ENCODE measurements around the gene NPC2. TPM values are rescaled to one million over a fixed set of nuclear protein-coding genes. Genes with fewer than 3 reads are reported as not detected.

Gene NPC2
- total RNA-seq (2022): 242 and 291 TPM in 2 replicates
- Bru-seq, nascent RNA: percentile 80 among the genes with signal in this experiment
- BruChase-seq, experiment 1, labeled RNA remaining after a 2-hour chase: percentile 78 among the genes with signal in this experiment
- BruChase-seq, experiment 2, labeled RNA remaining after a 6-hour chase: percentile 87 among the genes with signal in this experiment
- long read RNA-seq, transcript NPC2-207 (5 exons, 1,035 nt): major isoform, 305 of 313 reads
- long read RNA-seq, partial matches to known transcripts: 2 of 313 reads
- long read RNA-seq, other reads (novel, unspliced or antisense): 5 of 313 reads

DNA sequence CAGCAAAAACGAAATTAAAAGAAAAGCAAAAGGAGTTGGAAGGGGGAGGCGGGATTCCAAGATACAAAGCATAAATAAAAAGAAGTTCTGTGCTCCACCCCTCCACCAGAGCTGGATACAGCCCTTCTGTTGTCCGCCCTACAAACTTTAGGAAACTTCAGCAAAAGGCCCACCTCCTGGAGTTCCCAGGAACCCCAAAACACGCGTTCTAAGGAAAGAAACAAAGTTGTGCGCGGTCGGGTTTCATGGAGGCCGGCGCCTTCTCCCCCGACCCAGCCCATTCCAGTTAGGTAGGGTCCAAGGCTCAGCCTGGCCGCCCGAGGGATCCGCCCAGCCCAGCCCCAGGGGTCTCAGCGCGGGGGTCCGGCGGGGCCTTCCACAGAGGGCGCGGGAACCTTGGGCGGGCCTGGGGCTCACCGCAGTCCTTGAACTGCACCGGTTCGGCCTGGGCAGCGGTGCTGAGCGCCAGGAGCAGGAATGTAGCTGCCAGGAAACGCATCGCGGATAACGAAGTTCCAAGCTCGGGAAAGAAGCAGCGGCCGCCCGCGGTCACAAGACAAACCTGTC lies at the start of gene NPC2:
NPC2 (minus strand) TSS at position 530 of the 567 bp plus-strand sequence; CDS start at position 499, 31 bp downstream.
- Mint-ChIP-seq H3K27me3 (ENCODE audit: insufficient read depth, unreplicated experiment) (no peaks in the 10 kb centered on the region), H3K4me3 (ENCODE audit: unreplicated experiment) (no peak within 1 kb of the TSS), H3K4me1 (ENCODE audit: low read depth, unreplicated experiment) (peaks cover 7% of the 10 kb centered on the region), H3K9me3 (ENCODE audit: unreplicated experiment) (no peaks in the 10 kb centered on the region), H3K36me3 (ENCODE audit: insufficient read depth, unreplicated experiment) (peaks cover 11% of the 10 kb centered on the region), H3K27ac (ENCODE audit: unreplicated experiment) (no peak within 1 kb of the TSS)
- no peaks in the 10 kb centered on the region for H3K36me3 ChIP-seq (ENCODE audit: control insufficient read depth, insufficient read depth, low read length)
- CTCF ChIA-PET: interaction anchor here (0.6 to 1.3 kb wide), 8 partner anchors 9 to 311 kb away, joined by 3 to 8 read pairs (median 4); partner anchors contain the start of gene VRTN
- peaks cover 29% of the 10 kb centered on the region for H3K4me1 ChIP-seq
- no peak for DNase-seq
- POLR2A ChIA-PET: interaction anchor here (0.6 to 1.3 kb wide), 6 partner anchors 28 to 646 kb away, joined by 3 to 6 read pairs (median 4); no protein-coding TSS in a partner anchor
- peak within 1 kb of the TSS; percentile 97 for H3K4me3 ChIP-seq (ENCODE audit: low read depth, low read length)
- TF ChIP-seq, protein P1, sequence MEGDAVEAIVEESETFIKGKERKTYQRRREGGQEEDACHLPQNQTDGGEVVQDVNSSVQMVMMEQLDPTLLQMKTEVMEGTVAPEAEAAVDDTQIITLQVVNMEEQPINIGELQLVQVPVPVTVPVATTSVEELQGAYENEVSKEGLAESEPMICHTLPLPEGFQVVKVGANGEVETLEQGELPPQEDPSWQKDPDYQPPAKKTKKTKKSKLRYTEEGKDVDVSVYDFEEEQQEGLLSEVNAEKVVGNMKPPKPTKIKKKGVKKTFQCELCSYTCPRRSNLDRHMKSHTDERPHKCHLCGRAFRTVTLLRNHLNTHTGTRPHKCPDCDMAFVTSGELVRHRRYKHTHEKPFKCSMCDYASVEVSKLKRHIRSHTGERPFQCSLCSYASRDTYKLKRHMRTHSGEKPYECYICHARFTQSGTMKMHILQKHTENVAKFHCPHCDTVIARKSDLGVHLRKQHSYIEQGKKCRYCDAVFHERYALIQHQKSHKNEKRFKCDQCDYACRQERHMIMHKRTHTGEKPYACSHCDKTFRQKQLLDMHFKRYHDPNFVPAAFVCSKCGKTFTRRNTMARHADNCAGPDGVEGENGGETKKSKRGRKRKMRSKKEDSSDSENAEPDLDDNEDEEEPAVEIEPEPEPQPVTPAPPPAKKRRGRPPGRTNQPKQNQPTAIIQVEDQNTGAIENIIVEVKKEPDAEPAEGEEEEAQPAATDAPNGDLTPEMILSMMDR (IDR thresholded peaks at IDR 0.05; ENCODE audit: insufficient read depth in 1 of 2, low read depth in 1 of 2, low read length in 1 of 2, severe bottlenecking in 1 of 2, unreplicated experiment in 1 of 2): no peak
- no TSS peak for BruUV-seq (replicated peaks)
- H3K27me3 ChIP-seq (replicated peaks; ENCODE audit: control insufficient read depth, insufficient read depth, low read length): no peaks in the 10 kb centered on the region
- intact Hi-C loops (cut with micrococcal nuclease; ENCODE audit: unreplicated experiment): loop anchor here (1.0 to 5.0 kb wide), 2 partner anchors 56 to 131 kb away; no protein-coding TSS in a partner anchor
- no peaks in the 10 kb centered on the region for H3K9me3 ChIP-seq

DNA sequence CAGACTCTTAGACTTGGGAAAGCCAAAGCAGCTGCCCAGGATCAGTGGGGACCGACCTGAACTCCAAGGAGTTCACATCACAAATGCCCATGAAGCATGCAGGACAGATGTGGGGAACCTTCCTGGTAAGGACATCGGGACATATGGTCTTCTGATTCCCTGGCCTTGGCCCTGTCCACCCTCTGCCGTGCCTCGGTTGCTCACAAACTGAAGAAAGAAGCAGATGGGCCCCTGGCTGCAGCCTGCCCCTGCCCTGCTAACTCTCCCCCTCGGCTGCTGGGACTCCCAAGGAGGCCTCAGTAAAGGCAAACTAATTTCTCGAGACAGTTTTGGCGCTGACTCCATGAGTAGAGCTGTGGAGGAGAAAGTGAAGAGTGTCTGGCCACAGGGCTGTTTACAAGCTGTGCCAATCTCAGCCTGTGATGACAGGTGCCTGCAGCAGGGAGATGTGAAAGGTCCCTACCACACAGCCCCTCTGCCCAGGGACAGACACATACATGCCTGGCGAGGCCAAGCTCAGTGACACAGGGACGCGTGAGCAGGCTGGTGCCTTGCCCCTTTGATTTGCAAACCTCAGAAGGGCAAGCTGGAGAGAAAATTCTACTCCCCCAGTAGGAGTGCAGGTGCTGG lies 49.1 kb upstream of the NPC2 start:
- Mint-ChIP-seq H3K4me1 (ENCODE audit: low read depth, unreplicated experiment) (no peaks in the 10 kb centered on the region), H3K27me3 (ENCODE audit: insufficient read depth, unreplicated experiment) (no peaks in the 10 kb centered on the region), H3K9me3 (ENCODE audit: unreplicated experiment) (no peaks in the 10 kb centered on the region), H3K4me3 (ENCODE audit: unreplicated experiment) (no peak overlapping the region), H3K27ac (ENCODE audit: unreplicated experiment) (no peak overlapping the region), H3K36me3 (ENCODE audit: insufficient read depth, unreplicated experiment) (no peaks in the 10 kb centered on the region)
- intact Hi-C loops (cut with micrococcal nuclease; ENCODE audit: unreplicated experiment): no loop called here
- Histone ChIP-seq H3K36me3 (ENCODE audit: control insufficient read depth, insufficient read depth, low read length) (no peaks in the 10 kb centered on the region), H3K27me3 (replicated peaks; ENCODE audit: control insufficient read depth, insufficient read depth, low read length) (no peaks in the 10 kb centered on the region), H3K4me1 (no peaks in the 10 kb centered on the region), H3K9me3 (no peaks in the 10 kb centered on the region), H3K4me3 (ENCODE audit: low read depth, low read length) (no peak overlapping the region)
- BruUV-seq (replicated peaks): no TSS peak
- TF ChIP-seq, protein P1 (IDR thresholded peaks at IDR 0.05; ENCODE audit: insufficient read depth in 1 of 2, low read depth in 1 of 2, low read length in 1 of 2, severe bottlenecking in 1 of 2, unreplicated experiment in 1 of 2): no peak
- no peak for DNase-seq
- POLR2A ChIA-PET: no interaction called here
- CTCF ChIA-PET: no interaction called here

DNA sequence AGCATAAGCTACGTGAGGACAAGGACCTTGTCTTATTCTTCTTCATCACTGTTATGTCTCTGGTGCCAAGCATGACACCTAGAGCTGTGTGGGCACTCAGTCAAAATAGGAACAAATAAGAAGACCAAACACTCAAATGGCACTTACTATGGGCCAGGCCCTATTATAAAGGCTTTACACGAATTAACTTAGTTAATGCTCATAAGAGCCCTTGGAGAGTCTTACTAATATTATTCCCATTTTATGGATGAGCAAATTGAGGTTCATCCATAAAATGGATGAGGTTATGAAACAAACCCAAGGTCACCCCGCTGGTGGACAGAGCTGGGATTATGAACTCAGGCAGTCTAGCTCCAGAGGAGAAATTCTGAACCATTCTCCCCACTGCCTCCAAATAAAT lies 48.1 kb upstream of the NPC2 start:
- H3K9me3 Mint-ChIP-seq (ENCODE audit: unreplicated experiment): no peaks in the 10 kb centered on the region
- H3K27me3 Mint-ChIP-seq (ENCODE audit: insufficient read depth, unreplicated experiment): no peaks in the 10 kb centered on the region
- Histone ChIP-seq H3K4me1 (no peaks in the 10 kb centered on the region), H3K36me3 (ENCODE audit: control insufficient read depth, insufficient read depth, low read length) (no peaks in the 10 kb centered on the region), H3K27me3 (replicated peaks; ENCODE audit: control insufficient read depth, insufficient read depth, low read length) (no peaks in the 10 kb centered on the region), H3K4me3 (ENCODE audit: low read depth, low read length) (no peak overlapping the region), H3K9me3 (no peaks in the 10 kb centered on the region)
- TF ChIP-seq, protein P1 (IDR thresholded peaks at IDR 0.05; ENCODE audit: insufficient read depth in 1 of 2, low read depth in 1 of 2, low read length in 1 of 2, severe bottlenecking in 1 of 2, unreplicated experiment in 1 of 2): no peak
- H3K4me1 Mint-ChIP-seq (ENCODE audit: low read depth, unreplicated experiment): no peaks in the 10 kb centered on the region
- no TSS peak for BruUV-seq (replicated peaks)
- ChIA-PET CTCF (no interaction called here), POLR2A (no interaction called here)
- H3K36me3 Mint-ChIP-seq (ENCODE audit: insufficient read depth, unreplicated experiment): no peaks in the 10 kb centered on the region
- no peak overlapping the region for H3K4me3 Mint-ChIP-seq (ENCODE audit: unreplicated experiment)
- intact Hi-C loops (cut with micrococcal nuclease; ENCODE audit: unreplicated experiment): no loop called here
- H3K27ac Mint-ChIP-seq (ENCODE audit: unreplicated experiment): no peak overlapping the region
- DNase-seq: no peak

All from Caco-2 (cell line).